Measurements from ENCODE around the gene SPRED2. TPM values are rescaled to one million over a fixed set of nuclear protein-coding genes. Genes with fewer than 3 reads are reported as not detected.
A peak's percentile ranks its signal among the peaks of the same experiment; 100 is the strongest.

Gene SPRED2
- total RNA-seq, 1 donor from 2014 or later = 18.4 TPM

DNA sequence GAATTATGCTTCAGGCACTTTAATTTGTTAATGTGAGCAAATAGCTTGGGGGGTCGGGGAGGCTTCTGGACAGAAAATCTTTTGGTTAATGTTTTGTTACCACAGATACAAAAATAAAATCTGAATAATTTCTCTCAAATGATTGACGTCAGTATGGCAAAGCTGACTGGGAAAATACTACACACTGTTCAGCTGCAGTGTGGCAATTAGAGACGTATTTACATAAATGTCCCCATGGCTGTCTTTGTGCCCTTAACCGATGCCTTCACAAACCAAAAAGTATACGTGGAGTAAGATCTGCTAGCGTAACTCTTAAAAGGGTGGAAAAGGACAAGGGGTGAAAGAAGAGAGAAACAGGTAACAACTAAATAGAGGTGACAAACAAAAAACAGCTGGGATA, 121.3 kb downstream of the SPRED2 start:
- no peaks in the 10 kb centered on the region for H3K27me3 ChIP-seq
- no peaks in the 10 kb centered on the region for H3K9me3 ChIP-seq
- H3K36me3 ChIP-seq = peaks cover 3 to 35% of the 10 kb centered on the region in 2 donors
- no peak for DNase-seq (ENCODE audit: extremely low spot score in 2 of 2)
- H3K4me3 ChIP-seq = no peak overlapping the region
- H3K4me1 ChIP-seq = peaks cover 11% of the 10 kb centered on the region
- TF ChIP-seq POLR2AphosphoS5 (IDR thresholded peaks at IDR 0.05; ENCODE audit: insufficient read depth in 1 of 2, low read depth in 1 of 2) (no peak), POLR2A (IDR thresholded peaks at IDR 0.05) (no peak)
- TF ChIP-seq, protein P1, sequence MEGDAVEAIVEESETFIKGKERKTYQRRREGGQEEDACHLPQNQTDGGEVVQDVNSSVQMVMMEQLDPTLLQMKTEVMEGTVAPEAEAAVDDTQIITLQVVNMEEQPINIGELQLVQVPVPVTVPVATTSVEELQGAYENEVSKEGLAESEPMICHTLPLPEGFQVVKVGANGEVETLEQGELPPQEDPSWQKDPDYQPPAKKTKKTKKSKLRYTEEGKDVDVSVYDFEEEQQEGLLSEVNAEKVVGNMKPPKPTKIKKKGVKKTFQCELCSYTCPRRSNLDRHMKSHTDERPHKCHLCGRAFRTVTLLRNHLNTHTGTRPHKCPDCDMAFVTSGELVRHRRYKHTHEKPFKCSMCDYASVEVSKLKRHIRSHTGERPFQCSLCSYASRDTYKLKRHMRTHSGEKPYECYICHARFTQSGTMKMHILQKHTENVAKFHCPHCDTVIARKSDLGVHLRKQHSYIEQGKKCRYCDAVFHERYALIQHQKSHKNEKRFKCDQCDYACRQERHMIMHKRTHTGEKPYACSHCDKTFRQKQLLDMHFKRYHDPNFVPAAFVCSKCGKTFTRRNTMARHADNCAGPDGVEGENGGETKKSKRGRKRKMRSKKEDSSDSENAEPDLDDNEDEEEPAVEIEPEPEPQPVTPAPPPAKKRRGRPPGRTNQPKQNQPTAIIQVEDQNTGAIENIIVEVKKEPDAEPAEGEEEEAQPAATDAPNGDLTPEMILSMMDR (IDR thresholded peaks at IDR 0.05) = no peak
- H3K27ac ChIP-seq = no peak overlapping the region
- intact Hi-C loops (cut with DNase I) = no loop called here

GRCh38 chr2:65309699-65310098, 122.7 kb downstream of the SPRED2 start:
- intact Hi-C loops (cut with DNase I) = no loop called here
- Histone ChIP-seq H3K4me3 (no peak overlapping the region), H3K27me3 (no peaks in the 10 kb centered on the region), H3K9me3 (no peaks in the 10 kb centered on the region), H3K4me1 (peaks cover 6% of the 10 kb centered on the region), H3K27ac (peak overlapping the region; percentile 36), H3K36me3 (peaks cover 3 to 26% of the 10 kb centered on the region in 2 donors)
- TF ChIP-seq POLR2A (IDR thresholded peaks at IDR 0.05) (no peak), POLR2AphosphoS5 (IDR thresholded peaks at IDR 0.05; ENCODE audit: insufficient read depth in 1 of 2, low read depth in 1 of 2) (no peak)
- TF ChIP-seq, protein P1 (IDR thresholded peaks at IDR 0.05) = no peak
- DNase-seq (ENCODE audit: extremely low spot score in 2 of 2) = no peak

GRCh38 chr2:65305934-65306333, 126.5 kb downstream of the SPRED2 start:
- DNase-seq (ENCODE audit: extremely low spot score in 2 of 2) = no peak
- peaks cover 22% of the 10 kb centered on the region for H3K4me1 ChIP-seq
- H3K36me3 ChIP-seq = no peaks in the 10 kb centered on the region
- H3K4me3 ChIP-seq = no peak overlapping the region
- TF ChIP-seq POLR2A (IDR thresholded peaks at IDR 0.05) = no peak
- TF ChIP-seq POLR2AphosphoS5 (IDR thresholded peaks at IDR 0.05; ENCODE audit: insufficient read depth in 1 of 2, low read depth in 1 of 2) = no peak
- TF ChIP-seq, protein P1 (IDR thresholded peaks at IDR 0.05) = no peak
- intact Hi-C loops (cut with DNase I) = no loop called here
- no peaks in the 10 kb centered on the region for H3K9me3 ChIP-seq
- H3K27me3 ChIP-seq = no peaks in the 10 kb centered on the region
- H3K27ac ChIP-seq = no peak overlapping the region

GRCh38 chr2:65300761-65301711, 131.4 kb downstream of the SPRED2 start:
- H3K4me1 ChIP-seq = peaks cover 37% of the 10 kb centered on the region
- H3K27ac ChIP-seq = peak overlapping the region; percentile 53
- peak overlapping the region; percentile 11 for H3K4me3 ChIP-seq
- intact Hi-C loops (cut with DNase I) = loop anchor here (2.0 kb wide), 1 partner anchor 134 kb away; no protein-coding TSS in a partner anchor
- TF ChIP-seq POLR2AphosphoS5 (IDR thresholded peaks at IDR 0.05; ENCODE audit: insufficient read depth in 1 of 2, low read depth in 1 of 2) = no peak
- no peak for TF ChIP-seq POLR2A (IDR thresholded peaks at IDR 0.05)
- TF ChIP-seq, protein P1 (IDR thresholded peaks at IDR 0.05) = no peak
- DNase-seq (ENCODE audit: extremely low spot score in 2 of 2) = no peak
- no peaks in the 10 kb centered on the region for H3K36me3 ChIP-seq
- H3K27me3 ChIP-seq = no peaks in the 10 kb centered on the region
- no peaks in the 10 kb centered on the region for H3K9me3 ChIP-seq

Measured in vagina (tissue), 2 donors.